H1 (cell line): ENCODE results near the gene PRMT5.

ENCODE experiments used
- ATF3 ChIP-seq: IDR thresholded peaks from 2 replicates; pipeline ENCODE4 v1.6.1; 2011; ENCODE audit warnings: low read depth, mild to moderate bottlenecking, low read length; ENCODE audit not compliant: insufficient read depth
- CEBPB ChIP-seq: IDR thresholded peaks from 2 replicates; pipeline ENCODE4 v1.6.1; 2012; ENCODE audit warnings: low read depth, low read length
- CTBP2 ChIP-seq: IDR thresholded peaks from 2 replicates; pipeline ENCODE4 v1.7.0; 2011; ENCODE audit warnings: borderline replicate concordance, mild to moderate bottlenecking, moderate library complexity, mixed read lengths, low read length; ENCODE audit not compliant: insufficient read depth, insufficient read length
- CTCF ChIP-seq, 3 experiments: IDR thresholded peaks; 1 replicate in 2 of 3; 2 replicates in 1 of 3; pipeline versions ENCODE4 v1.5.1 to v1.6.1; 2011; ENCODE audit warnings: low read length in 3 of 3, mild to moderate bottlenecking in 3 of 3, inconsistent platforms in 2 of 3, low read depth in 1 of 3, moderate library complexity in 1 of 3; ENCODE audit not compliant: insufficient read depth in 1 of 3; ENCODE audit errors: control extremely low read depth in 1 of 3
- JUND ChIP-seq: IDR thresholded peaks from 2 replicates; pipeline ENCODE4 v1.6.1; 2011; ENCODE audit warnings: mild to moderate bottlenecking, improper control_type of control experiment, low read length
- POLR2AphosphoS5 ChIP-seq: IDR thresholded peaks from 2 replicates; pipeline ENCODE4 v1.6.1; 2011; ENCODE audit warnings: low read depth, low read length
- SUZ12 ChIP-seq: fragments of 200-600 bp; sonication (generic); IDR thresholded peaks from 2 replicates; pipeline ENCODE4 v1.6.1; 2012; ENCODE audit warnings: mild to moderate bottlenecking, inconsistent platforms, low read length, moderate library complexity, mixed read lengths
- USF2 ChIP-seq: IDR thresholded peaks from 2 replicates; pipeline ENCODE4 v1.6.1; 2011; ENCODE audit warnings: low read length, improper control_type of control experiment

- TF ChIP-seq ATF3 (no peak), USF2 (no peak), POLR2AphosphoS5 (no peak), JUND (no peak), CEBPB (no peak), SUZ12 (no peak), CTCF (IDR thresholded peaks at IDR 0.05; ENCODE audit: control extremely low read depth in 1 of 3, insufficient read depth in 1 of 3, low read depth in 1 of 3, low read length in 3 of 3) (no peak), CTBP2 (no peak)
These were observed 27.4 kb downstream of the PRMT5 start for GRCh38 chr14:22901799-22902198.
